BJ (cell line): ENCODE measurements around the gene TH. TPM values are rescaled to one million over a fixed set of nuclear protein-coding genes. Genes with fewer than 3 reads are reported as not detected.

Experiments used
- CTCF ChIA-PET: fragments of 350-600 bp; formaldehyde crosslinking; extraction: SDS; loops from one replicate; lab custom pipeline; 2021; ENCODE audit warnings: antibody characterized with exemption, inconsistent platforms; lab: Yijun Ruan, JAX
- POLR2A ChIA-PET: fragments of 300-600 bp; sonication (Branson Sonifier 250); formaldehyde crosslinking; extraction: SDS; loops from one replicate; lab custom pipeline; 2021; ENCODE audit warnings: antibody characterized with exemption; lab: Charles Lee
- DNase-seq: peaks from one replicate; pipeline ENCODE4 v3.0.0-alpha.2; 2011; ENCODE audit warnings: low read depth
- H3K27me3 ChIP-seq: 2 replicates; pipeline ENCODE4 v1.6.0; 2011; ENCODE audit warnings: low read length; ENCODE audit not compliant: control insufficient read depth, insufficient read depth
- H3K36me3 ChIP-seq: 2 replicates; pipeline ENCODE4 v1.5.1; 2011; ENCODE audit warnings: low read length; ENCODE audit not compliant: control insufficient read depth, insufficient read depth
- H3K4me3 ChIP-seq: 2 replicates; pipeline ENCODE4 v1.5.1; 2011; ENCODE audit warnings: low read depth, mild to moderate bottlenecking, control low read depth, low read length
- polyA plus RNA-seq: library from polyadenylated mRNA; depleted of rRNA; stranded (reverse); fragments of >200 nt; gene quantifications from 2 replicates; pipeline ENCODE4 v1.2.3, GENCODE V29; 2011
- TF ChIP-seq, protein P1 (sequence below): IDR thresholded peaks from 2 replicates; pipeline ENCODE4 v1.5.1; 2011; ENCODE audit warnings: low read depth, mild to moderate bottlenecking, control low read depth, inconsistent platforms, low read length, moderate library complexity; ENCODE audit not compliant: insufficient read depth

TH gene
- polyA plus RNA-seq, 1 experiment: not detected

DNA sequence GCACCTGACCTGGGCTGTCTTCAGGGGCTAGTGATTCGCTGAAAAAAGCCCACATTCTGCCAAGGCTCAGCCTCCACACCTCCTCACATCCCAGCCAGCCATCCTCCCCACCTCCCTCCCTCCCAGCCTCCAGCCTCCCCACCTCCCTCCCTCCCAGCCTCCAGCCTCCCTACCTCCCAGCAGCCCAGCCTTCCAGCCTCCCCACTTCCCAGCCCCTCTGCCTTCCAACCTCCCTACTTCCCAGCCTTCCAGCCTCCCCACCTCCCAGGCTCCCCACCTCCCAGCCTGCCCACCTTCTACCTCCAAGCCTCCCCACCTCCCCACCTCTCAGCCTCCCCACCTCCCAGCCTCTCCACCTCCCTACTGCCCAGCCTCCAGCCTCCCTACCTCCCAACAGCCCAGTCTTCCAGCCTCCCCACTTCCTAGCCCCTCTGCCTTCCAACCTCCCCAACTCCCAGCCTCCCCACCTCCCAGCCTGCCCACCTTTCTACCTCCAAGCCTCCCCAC lies 33.7 kb upstream of the TH start:
- no peak overlapping the region for H3K4me3 ChIP-seq
- TF ChIP-seq, protein P1, sequence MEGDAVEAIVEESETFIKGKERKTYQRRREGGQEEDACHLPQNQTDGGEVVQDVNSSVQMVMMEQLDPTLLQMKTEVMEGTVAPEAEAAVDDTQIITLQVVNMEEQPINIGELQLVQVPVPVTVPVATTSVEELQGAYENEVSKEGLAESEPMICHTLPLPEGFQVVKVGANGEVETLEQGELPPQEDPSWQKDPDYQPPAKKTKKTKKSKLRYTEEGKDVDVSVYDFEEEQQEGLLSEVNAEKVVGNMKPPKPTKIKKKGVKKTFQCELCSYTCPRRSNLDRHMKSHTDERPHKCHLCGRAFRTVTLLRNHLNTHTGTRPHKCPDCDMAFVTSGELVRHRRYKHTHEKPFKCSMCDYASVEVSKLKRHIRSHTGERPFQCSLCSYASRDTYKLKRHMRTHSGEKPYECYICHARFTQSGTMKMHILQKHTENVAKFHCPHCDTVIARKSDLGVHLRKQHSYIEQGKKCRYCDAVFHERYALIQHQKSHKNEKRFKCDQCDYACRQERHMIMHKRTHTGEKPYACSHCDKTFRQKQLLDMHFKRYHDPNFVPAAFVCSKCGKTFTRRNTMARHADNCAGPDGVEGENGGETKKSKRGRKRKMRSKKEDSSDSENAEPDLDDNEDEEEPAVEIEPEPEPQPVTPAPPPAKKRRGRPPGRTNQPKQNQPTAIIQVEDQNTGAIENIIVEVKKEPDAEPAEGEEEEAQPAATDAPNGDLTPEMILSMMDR: no peak
- H3K36me3 ChIP-seq: no peaks in the 10 kb centered on the region
- ChIA-PET POLR2A (no interaction called here), CTCF (interaction anchor here (0.6 to 8.6 kb wide), 2 partner anchors 100 to 216 kb away, joined by 3 to 122 read pairs; no protein-coding TSS in a partner anchor)
- no peak for DNase-seq
- H3K27me3 ChIP-seq: no peaks in the 10 kb centered on the region

DNA sequence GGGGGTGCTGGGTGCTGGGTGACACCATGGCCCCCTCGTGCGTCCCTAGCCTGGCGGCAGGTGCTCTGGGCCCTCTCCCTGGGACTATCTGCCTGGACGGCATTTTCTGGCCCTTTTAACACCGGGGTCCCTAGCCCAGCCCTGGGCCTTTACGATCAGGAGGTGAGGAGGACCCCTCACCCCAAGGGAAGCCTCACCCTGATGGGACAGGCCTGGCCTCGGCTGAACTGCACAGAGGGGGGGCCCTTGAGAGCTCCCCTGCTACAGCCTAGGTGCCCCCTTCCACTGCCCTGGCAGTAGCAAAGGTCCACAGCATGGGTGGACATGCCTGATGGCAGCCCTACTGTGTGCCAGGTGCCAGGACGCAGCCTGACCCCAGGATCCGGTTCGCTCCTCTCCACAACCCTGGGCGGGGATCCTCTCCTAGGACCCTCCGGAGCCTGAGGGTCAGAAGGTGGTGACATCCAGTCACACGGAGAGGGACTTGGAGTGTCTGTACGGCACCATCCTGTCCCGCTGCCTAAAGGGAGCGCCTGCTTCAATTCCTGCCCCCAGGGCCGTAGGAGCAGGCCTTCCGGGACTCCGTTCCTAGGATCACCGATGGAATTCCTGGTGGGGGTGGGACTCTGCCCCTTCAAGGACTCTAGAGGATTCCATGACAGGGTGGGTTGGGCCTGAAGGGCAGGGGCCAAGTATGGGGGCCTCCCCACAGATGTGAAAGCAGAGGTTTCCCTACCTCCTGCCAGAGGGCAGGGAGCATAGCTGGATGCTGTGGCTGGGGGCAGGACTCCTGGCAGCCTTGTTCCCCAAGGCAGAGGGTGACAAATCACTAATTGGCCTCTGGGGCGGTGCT lies 33.0 kb upstream of the TH start:
- no peaks in the 10 kb centered on the region for H3K27me3 ChIP-seq
- ChIA-PET CTCF (interaction anchor here (0.6 to 8.6 kb wide), 2 partner anchors 101 to 217 kb away, joined by 3 to 122 read pairs; no protein-coding TSS in a partner anchor), POLR2A (no interaction called here)
- no peaks in the 10 kb centered on the region for H3K36me3 ChIP-seq
- no peak for DNase-seq
- TF ChIP-seq, protein P1: no peak
- H3K4me3 ChIP-seq: no peak overlapping the region

DNA sequence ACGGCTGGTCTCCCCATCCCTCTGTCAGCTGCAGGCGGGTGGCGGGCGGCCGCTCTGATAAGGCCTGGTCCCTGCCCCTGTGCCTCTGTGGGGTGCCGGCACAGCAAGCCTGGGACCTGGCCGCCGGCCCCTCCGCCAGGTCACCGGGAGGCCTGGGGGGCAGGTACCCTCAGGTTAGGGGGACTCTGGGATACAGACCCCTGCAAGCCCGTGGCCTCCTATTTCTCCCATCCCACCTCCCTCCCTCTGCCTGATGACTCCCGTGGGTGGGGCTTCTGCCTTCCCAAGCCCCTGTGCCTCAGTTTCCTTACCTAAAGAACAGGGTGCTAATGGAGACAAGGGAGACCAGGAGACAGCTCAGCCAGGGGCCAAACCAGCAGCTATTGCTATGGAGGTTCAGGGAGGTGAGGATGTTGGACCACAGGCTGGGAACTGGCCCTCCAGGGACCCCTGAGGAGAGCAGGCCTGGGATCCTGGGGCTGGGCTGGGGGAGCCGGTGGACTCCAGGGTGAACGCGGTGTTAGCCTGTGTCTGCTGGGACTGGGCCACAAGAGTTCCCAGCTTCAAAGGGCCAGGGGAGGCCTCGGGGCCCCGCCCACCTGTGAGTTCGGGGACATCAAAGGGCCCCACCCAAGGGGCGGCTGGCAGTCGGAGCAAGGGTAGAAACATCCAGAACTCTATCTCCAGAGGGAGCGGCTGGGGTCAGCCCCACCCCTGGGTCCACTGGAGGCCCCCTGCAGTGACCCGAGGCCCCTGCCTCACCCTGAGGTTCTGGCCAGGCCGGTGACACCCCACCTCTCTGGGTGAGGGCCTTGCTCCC lies 32.0 kb upstream of the TH start:
- CTCF ChIA-PET: interaction anchor here (0.6 to 8.6 kb wide), 3 partner anchors 12 to 689 kb away, joined by 3 to 122 read pairs (median 3); no protein-coding TSS in a partner anchor
- TF ChIP-seq, protein P1: no peak
- POLR2A ChIA-PET: no interaction called here
- DNase-seq: no peak
- no peak overlapping the region for H3K4me3 ChIP-seq
- H3K27me3 ChIP-seq: no peaks in the 10 kb centered on the region
- H3K36me3 ChIP-seq: no peaks in the 10 kb centered on the region

DNA sequence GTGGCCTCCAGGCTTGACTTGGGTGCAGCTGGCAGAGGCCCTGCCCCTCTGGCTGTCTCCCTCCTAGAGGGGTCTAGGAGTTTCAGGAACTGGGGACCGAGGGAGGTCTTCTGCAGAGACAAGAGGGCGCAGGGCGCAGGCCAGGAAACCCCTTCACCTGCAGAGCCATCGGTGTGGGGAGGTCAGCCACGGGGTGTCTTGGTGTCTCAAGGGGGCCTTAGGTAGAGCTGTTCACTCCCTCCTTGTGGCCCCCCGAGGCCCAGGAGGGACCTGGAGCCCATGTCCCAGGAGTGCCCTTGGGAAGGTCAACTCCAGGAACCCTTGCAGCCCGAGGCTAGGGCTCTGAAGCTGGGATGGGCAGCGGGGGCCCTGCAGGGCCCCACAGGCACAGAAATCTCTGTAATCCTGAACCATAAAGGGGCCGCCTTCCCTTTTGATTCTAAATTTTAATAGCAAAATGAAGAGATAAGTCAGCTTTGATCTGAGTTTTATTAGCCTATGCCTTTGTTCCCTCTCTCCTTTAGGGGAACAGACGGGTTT lies 31.4 kb upstream of the TH start:
- POLR2A ChIA-PET: no interaction called here
- TF ChIP-seq, protein P1: no peak
- no peak overlapping the region for H3K4me3 ChIP-seq
- no peaks in the 10 kb centered on the region for H3K36me3 ChIP-seq
- DNase-seq: no peak
- CTCF ChIA-PET: interaction anchor here (0.6 to 8.6 kb wide), 4 partner anchors 11 to 690 kb away, joined by 3 to 122 read pairs (median 3); no protein-coding TSS in a partner anchor
- H3K27me3 ChIP-seq: no peaks in the 10 kb centered on the region
